Mesodermal cell (in vitro differentiated cells): Measurements from ENCODE around the gene PLD5.
"Not testable (repeated sequence)": the region's sequence is repeated elsewhere in the genome, so short reads cannot be mapped to it uniquely, and the experiment has no call there.

Experiments
- H3K27ac ChIP-seq: 2 replicates; pipeline ENCODE4 v1.7.0; 2013; ENCODE audit warnings: mild to moderate bottlenecking, low read depth, low read length, moderate library complexity; ENCODE audit not compliant: severe bottlenecking
- H3K36me3 ChIP-seq: 2 replicates; pipeline ENCODE4 v1.7.1; 2013; ENCODE audit warnings: mild to moderate bottlenecking, low read length, moderate library complexity; ENCODE audit not compliant: control insufficient read depth, insufficient read depth
- H3K4me1 ChIP-seq: one replicate; pipeline ENCODE4 v1.7.1; 2013; ENCODE audit warnings: mild to moderate bottlenecking, low read length; ENCODE audit not compliant: insufficient read depth, control insufficient read depth, poor library complexity, severe bottlenecking
- H3K4me3 ChIP-seq: 2 replicates; pipeline ENCODE4 v1.7.0; 2013; ENCODE audit warnings: low read length, control low read depth, mild to moderate bottlenecking; ENCODE audit not compliant: insufficient read depth, poor library complexity, severe bottlenecking; ENCODE audit errors: extremely low read depth
- H3K9me3 ChIP-seq: 2 replicates; pipeline ENCODE4 v1.7.1; 2013; ENCODE audit warnings: mild to moderate bottlenecking, low read length, moderate library complexity; ENCODE audit not compliant: control insufficient read depth
- WGBS, 2 experiments: methylation state at CpG; one replicate each; pipeline ENCODE4 v1.1.5; 2013; ENCODE audit warnings: missing lambda C conversion rate in 2 of 2; ENCODE audit not compliant: insufficient coverage in 2 of 2; 5-methylcytosine and 5-hydroxymethylcytosine counted together

Gene PLD5

DNA sequence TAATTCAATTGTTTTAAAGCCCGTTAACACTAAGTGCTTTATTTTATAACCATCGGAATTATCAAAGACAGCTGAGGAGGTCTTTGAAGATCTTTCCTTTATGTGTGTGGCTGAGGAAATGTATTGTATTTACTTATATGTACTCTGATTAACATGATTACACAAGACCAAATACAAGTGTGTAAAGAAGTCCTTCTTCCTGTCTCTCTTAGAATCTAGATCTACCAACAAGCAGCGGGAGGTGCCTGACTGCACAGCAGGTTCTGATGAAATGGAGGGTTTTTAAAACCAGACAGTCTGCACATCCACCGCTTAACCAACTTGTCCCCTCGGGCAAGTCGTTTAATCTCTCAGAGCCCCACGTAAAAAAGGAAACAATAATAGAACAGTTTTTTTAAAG, 285.1 kb downstream of the PLD5 start:
- WGBS, 2 experiments: no CpG with 5 or more reads among the region's 7 CpGs
- H3K36me3 ChIP-seq: no peaks in the 10 kb centered on the region
- H3K27ac ChIP-seq: no peak overlapping the region
- H3K4me3 ChIP-seq: no peak overlapping the region
- H3K9me3 ChIP-seq: no peaks in the 10 kb centered on the region
- H3K4me1 ChIP-seq: no peaks in the 10 kb centered on the region

- no peaks in the 10 kb centered on the region for H3K9me3 ChIP-seq
- WGBS, 2 experiments: 80% methylated on average over 1 of the region's 1 CpG; no CpG with 5 or more reads in 1 of the 2 experiments
- no peak overlapping the region for H3K4me3 ChIP-seq
- no peaks in the 10 kb centered on the region for H3K4me1 ChIP-seq
- no peaks in the 10 kb centered on the region for H3K36me3 ChIP-seq
- no peak overlapping the region for H3K27ac ChIP-seq
These were observed 287.4 kb downstream of the PLD5 start for GRCh38 chr1:242237051-242237450.

- H3K4me1 ChIP-seq: no peaks in the 10 kb centered on the region
- no peaks in the 10 kb centered on the region for H3K36me3 ChIP-seq
- H3K27ac ChIP-seq: no peak overlapping the region
- H3K9me3 ChIP-seq: no peaks in the 10 kb centered on the region
- WGBS, 2 experiments: no CpG with 5 or more reads among the region's 3 CpGs
- no peak overlapping the region for H3K4me3 ChIP-seq
These were observed 295.5 kb downstream of the PLD5 start for GRCh38 chr1:242228991-242229390.

DNA sequence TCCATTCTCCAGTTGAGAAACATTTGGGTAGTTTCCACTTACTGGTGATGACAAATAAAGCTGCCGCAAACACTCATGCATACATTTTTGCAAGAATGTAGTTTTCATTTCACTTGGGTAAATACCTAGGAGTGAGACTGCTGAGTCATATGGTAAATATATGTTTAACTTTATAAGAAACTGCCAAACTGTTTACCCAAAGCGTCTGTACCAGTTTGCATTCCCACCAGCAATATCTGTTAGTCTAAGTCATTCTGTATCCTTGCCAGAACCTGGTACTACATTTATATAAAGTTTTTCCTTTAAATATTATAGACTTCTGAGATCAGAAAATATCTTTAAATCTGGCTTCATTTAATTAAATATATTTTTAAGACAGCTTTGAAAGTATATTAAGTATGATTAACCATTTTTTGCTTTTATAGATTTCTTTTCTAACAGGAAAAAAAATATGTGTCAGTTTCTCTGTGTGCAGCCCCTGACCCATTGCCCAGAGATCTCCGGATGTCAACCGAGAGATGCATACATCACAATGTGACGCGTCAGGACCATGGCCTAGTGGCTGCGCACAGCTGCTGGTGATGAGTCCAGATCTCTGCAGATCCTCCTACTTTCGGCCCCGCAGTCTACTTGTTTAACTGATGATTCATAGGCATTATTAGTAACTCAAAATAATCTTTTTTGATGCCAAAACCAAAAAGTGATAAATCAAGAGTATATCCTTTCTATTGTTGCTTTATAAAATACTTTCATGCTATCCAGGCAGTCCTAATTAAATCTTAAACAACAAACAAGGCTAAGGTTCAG, 298.5 kb downstream of the PLD5 start:
- no peaks in the 10 kb centered on the region for H3K9me3 ChIP-seq
- 92 to 97% methylated on average over 5 to 6 of the region's 9 CpGs for WGBS, 2 experiments
- no peak overlapping the region for H3K27ac ChIP-seq
- no peak overlapping the region for H3K4me3 ChIP-seq
- no peaks in the 10 kb centered on the region for H3K4me1 ChIP-seq
- H3K36me3 ChIP-seq: no peaks in the 10 kb centered on the region

DNA sequence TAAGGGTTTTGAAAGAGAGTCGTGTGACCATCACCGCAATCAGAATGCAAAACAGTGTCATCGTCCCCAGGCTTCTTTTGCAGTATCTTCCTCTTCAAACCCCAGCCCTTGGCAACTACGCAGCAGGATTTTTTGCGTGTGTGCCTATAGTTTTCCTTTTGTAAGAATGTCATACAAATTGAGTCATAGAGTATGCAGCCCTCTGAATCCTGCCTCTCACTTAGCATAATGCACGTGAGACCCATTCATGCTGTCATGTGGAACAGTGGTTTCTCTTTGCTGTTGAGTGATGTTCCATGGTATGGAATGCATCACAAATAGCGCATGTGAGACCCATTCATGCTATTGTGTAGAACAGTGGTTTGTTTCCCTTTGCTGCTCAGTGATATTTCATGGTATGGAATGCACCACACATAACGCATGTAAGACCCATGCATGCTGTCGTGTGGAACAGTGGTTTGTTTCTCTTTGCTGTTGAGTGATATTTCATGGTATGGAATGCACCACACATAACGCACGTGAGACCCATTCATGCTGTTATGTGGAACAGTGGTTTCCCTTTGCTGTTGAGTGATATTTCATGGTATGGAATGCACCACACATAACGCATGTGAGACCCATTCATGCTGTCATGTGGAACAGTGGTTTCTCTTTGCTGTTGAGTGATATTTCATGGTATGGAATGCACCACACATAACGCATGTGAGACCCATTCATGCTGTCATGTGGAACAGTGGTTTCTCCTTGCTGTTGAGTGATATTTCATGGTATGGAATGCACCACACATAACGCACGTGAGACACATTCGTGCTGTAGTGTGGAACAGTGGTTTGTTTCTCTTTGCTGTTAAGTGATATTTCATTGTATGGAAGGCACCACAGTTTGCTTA, 299.4 kb downstream of the PLD5 start:
- H3K27ac ChIP-seq, H3K4me3 ChIP-seq, H3K4me1 ChIP-seq, H3K36me3 ChIP-seq, H3K9me3 ChIP-seq: not testable (repeated sequence)
- WGBS, 2 experiments: 83 to 87% methylated on average over 7 to 9 of the region's 16 CpGs

DNA sequence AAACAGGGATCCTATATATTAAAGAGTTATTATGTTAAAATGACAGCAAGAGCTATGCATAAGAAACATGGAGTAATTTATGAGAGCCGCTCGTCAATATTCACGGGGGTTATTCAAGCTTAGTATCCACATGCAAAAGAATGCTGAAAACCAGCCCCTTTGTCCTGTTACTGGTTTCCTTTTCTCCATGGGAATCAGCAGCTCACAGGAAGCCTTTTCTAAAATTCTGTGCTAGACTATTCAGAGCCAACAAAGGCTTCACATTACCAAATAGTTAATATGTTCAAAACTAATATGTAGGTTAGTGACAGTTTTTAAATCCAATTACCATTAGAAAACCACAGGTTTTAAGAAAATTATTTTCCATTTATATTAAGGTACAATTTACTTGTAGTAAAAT, 300.0 kb downstream of the PLD5 start:
- Histone ChIP-seq H3K4me3 (no peak overlapping the region), H3K27ac (peak overlapping the region; percentile 19), H3K9me3 (no peaks in the 10 kb centered on the region), H3K36me3 (no peaks in the 10 kb centered on the region), H3K4me1 (no peaks in the 10 kb centered on the region)
- WGBS, 2 experiments: 40 to 48% methylated on average over 2 to 3 of the region's 3 CpGs

GRCh38 chr1:242219905-242220304, 304.6 kb downstream of the PLD5 start:
- Histone ChIP-seq H3K4me1 (no peaks in the 10 kb centered on the region), H3K4me3 (no peak overlapping the region), H3K36me3 (no peaks in the 10 kb centered on the region), H3K9me3 (peaks cover 10% of the 10 kb centered on the region), H3K27ac (no peak overlapping the region)
- WGBS, 2 experiments: 90 to 92% methylated on average over 8 to 9 of the region's 12 CpGs

GRCh38 chr1:242219298-242219901, 305.1 kb downstream of the PLD5 start:
- H3K9me3 ChIP-seq: peaks cover 10% of the 10 kb centered on the region
- H3K36me3 ChIP-seq: no peaks in the 10 kb centered on the region
- WGBS, 2 experiments: 89 to 95% methylated on average over 1 to 2 of the region's 2 CpGs
- H3K4me1 ChIP-seq: no peaks in the 10 kb centered on the region
- H3K4me3 ChIP-seq: no peak overlapping the region
- no peak overlapping the region for H3K27ac ChIP-seq

GRCh38 chr1:242216368-242216767, 308.1 kb downstream of the PLD5 start:
- Histone ChIP-seq H3K9me3 (peaks cover 17% of the 10 kb centered on the region), H3K4me3 (no peak overlapping the region), H3K36me3 (no peaks in the 10 kb centered on the region), H3K4me1 (peaks cover 2% of the 10 kb centered on the region), H3K27ac (no peak overlapping the region)
- 52 to 56% methylated on average over 3 of the region's 4 CpGs for WGBS, 2 experiments

- WGBS, 2 experiments: 83 to 92% methylated on average over 1 of the region's 3 CpGs
These were observed 310.0 kb downstream of the PLD5 start for GRCh38 chr1:242214455-242214854.

More at GRCh38 chr1:242214455-242214854, 310.0 kb downstream of the PLD5 start:
- H3K27ac ChIP-seq, H3K36me3 ChIP-seq, H3K4me3 ChIP-seq, H3K4me1 ChIP-seq: not testable (repeated sequence)
- peaks cover 17% of the 10 kb centered on the region for H3K9me3 ChIP-seq
